Ishikawa (cell line): ENCODE results near the gene DICER1.

Source experiments
- CEBPB ChIP-seq: IDR thresholded peaks from 2 replicates; pipeline ENCODE4 v1.6.1; 2012
- CREB1 ChIP-seq: IDR thresholded peaks from 2 replicates; pipeline ENCODE4 v1.6.1; 2012; ENCODE audit warnings: low read depth
- EGR1 ChIP-seq: IDR thresholded peaks from 2 replicates; pipeline ENCODE4 v1.6.1; 2012
- EP300 ChIP-seq: IDR thresholded peaks from 2 replicates; pipeline ENCODE4 v1.6.1; 2012; ENCODE audit warnings: borderline replicate concordance
- FOXM1 ChIP-seq: IDR thresholded peaks from 2 replicates; pipeline ENCODE4 v1.6.1; 2012; ENCODE audit warnings: low read depth, borderline replicate concordance
- NFIC ChIP-seq: IDR thresholded peaks from 2 replicates; pipeline ENCODE4 v1.6.1; 2012
- RAD21 ChIP-seq: IDR thresholded peaks from 2 replicates; pipeline ENCODE4 v1.6.1; 2012; ENCODE audit warnings: low read depth
- TAF1 ChIP-seq: IDR thresholded peaks from 2 replicates; pipeline ENCODE4 v1.6.1; 2012; ENCODE audit warnings: low read depth, mild to moderate bottlenecking
- TCF12 ChIP-seq: IDR thresholded peaks from 2 replicates; pipeline ENCODE4 v1.6.1; 2012; ENCODE audit warnings: low read depth
- TEAD4 ChIP-seq: IDR thresholded peaks from 2 replicates; pipeline ENCODE4 v1.6.1; 2012
- YY1 ChIP-seq: IDR thresholded peaks from 2 replicates; pipeline ENCODE4 v1.6.1; 2012; ENCODE audit warnings: low read depth
- ZBTB7A ChIP-seq: IDR thresholded peaks from 2 replicates; pipeline ENCODE4 v1.6.1; 2012; ENCODE audit warnings: low read depth
- TF ChIP-seq, protein P1 (sequence below): IDR thresholded peaks from 2 replicates; pipeline ENCODE4 v1.6.1; 2012; ENCODE audit warnings: low read depth, mild to moderate bottlenecking
- TF ChIP-seq, protein P2 (sequence below): IDR thresholded peaks from 2 replicates; pipeline ENCODE4 v1.6.1; 2012
- TF ChIP-seq, protein P3 (sequence below): IDR thresholded peaks from 2 replicates; pipeline ENCODE4 v1.6.1; 2012

The DICER1 gene

DNA sequence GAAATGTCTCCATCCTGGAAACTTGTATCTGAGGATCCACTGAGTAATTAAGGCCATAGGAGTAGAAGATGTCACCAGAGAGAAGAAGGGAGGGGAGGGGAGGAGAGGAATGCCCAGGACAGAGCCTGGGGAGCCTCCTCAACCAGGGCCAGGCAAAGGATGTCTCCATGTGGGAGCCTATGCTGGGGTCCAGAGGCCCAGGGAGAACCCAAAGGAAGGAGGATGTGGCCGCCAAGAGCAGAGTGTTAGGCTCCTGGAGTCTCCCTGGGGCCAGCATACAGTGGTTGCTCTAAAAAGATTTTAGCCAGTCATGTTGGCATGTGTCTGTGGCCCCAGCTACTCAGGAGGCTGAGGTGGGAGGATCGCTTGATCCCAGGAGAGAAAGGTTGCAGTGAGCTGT is 92.6 kb downstream of the DICER1 start:
- TF ChIP-seq, protein P1, sequence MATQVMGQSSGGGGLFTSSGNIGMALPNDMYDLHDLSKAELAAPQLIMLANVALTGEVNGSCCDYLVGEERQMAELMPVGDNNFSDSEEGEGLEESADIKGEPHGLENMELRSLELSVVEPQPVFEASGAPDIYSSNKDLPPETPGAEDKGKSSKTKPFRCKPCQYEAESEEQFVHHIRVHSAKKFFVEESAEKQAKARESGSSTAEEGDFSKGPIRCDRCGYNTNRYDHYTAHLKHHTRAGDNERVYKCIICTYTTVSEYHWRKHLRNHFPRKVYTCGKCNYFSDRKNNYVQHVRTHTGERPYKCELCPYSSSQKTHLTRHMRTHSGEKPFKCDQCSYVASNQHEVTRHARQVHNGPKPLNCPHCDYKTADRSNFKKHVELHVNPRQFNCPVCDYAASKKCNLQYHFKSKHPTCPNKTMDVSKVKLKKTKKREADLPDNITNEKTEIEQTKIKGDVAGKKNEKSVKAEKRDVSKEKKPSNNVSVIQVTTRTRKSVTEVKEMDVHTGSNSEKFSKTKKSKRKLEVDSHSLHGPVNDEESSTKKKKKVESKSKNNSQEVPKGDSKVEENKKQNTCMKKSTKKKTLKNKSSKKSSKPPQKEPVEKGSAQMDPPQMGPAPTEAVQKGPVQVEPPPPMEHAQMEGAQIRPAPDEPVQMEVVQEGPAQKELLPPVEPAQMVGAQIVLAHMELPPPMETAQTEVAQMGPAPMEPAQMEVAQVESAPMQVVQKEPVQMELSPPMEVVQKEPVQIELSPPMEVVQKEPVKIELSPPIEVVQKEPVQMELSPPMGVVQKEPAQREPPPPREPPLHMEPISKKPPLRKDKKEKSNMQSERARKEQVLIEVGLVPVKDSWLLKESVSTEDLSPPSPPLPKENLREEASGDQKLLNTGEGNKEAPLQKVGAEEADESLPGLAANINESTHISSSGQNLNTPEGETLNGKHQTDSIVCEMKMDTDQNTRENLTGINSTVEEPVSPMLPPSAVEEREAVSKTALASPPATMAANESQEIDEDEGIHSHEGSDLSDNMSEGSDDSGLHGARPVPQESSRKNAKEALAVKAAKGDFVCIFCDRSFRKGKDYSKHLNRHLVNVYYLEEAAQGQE, result no peak
- TF ChIP-seq RAD21 (no peak), FOXM1 (no peak), EP300 (no peak), CREB1 (no peak), ZBTB7A (no peak)
- TF ChIP-seq, protein P2, sequence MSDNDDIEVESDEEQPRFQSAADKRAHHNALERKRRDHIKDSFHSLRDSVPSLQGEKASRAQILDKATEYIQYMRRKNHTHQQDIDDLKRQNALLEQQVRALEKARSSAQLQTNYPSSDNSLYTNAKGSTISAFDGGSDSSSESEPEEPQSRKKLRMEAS, result no peak

DNA sequence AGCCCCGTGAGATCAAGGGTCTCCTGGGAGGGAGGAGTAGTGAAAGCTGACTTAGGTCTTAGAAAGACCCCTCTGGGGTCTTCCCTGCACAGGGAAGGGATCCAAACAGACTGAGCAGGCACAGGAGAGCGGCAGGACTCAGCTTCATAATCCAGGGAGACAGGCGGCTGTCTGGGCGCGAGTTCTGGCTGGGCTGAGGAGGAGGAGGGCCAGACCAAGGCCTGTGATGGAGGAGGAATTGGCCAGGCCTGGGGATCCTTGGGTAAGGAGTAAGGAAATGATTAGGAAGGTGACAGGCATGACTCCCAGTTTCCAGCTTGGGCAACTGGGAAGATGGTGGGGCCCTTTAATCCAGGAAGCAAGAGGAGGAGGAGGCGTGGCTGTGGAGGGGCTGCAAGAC is 93.1 kb downstream of the DICER1 start:
- no peak for TF ChIP-seq CEBPB
- TF ChIP-seq TAF1, result no peak
- TF ChIP-seq EGR1, result no peak
- TF ChIP-seq NFIC, result no peak
- TF ChIP-seq RAD21, result no peak
- no peak for TF ChIP-seq FOXM1
- no peak for TF ChIP-seq CREB1
- TF ChIP-seq, protein P3, sequence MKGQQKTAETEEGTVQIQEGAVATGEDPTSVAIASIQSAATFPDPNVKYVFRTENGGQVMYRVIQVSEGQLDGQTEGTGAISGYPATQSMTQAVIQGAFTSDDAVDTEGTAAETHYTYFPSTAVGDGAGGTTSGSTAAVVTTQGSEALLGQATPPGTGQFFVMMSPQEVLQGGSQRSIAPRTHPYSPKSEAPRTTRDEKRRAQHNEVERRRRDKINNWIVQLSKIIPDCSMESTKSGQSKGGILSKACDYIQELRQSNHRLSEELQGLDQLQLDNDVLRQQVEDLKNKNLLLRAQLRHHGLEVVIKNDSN, result no peak
- no peak for TF ChIP-seq TCF12
- no peak for TF ChIP-seq EP300

DNA sequence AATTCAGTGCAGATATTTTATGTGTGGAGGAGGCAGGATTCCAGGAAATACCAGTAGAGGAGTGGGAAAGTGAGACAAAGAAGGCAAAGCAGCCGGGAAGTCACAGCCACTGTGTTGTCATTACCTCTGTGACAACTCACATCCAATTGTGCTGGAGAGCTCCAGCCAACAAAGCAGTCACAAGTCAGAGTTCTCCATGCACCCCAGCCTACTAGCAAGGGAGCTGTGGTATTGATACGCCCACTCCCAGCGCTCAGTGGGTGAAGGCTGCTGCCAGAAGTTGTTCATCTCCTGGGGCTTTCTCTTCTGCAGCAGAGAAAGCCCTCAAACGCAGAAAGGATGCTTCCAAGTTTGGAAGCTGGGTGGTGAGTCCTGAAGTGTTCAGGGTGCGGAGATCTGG is 93.9 kb downstream of the DICER1 start:
- no peak for TF ChIP-seq FOXM1
- TF ChIP-seq CEBPB, result no peak
- TF ChIP-seq, protein P3, result no peak
- TF ChIP-seq CREB1, result no peak
- TF ChIP-seq ZBTB7A, result no peak
- no peak for TF ChIP-seq RAD21
- no peak for TF ChIP-seq TEAD4
- no peak for TF ChIP-seq TAF1
- TF ChIP-seq, protein P1, result no peak
- no peak for TF ChIP-seq TCF12
- TF ChIP-seq EP300, result no peak
- TF ChIP-seq, protein P2, result no peak
- TF ChIP-seq NFIC, result no peak
- no peak for TF ChIP-seq YY1
- TF ChIP-seq EGR1, result no peak

DNA sequence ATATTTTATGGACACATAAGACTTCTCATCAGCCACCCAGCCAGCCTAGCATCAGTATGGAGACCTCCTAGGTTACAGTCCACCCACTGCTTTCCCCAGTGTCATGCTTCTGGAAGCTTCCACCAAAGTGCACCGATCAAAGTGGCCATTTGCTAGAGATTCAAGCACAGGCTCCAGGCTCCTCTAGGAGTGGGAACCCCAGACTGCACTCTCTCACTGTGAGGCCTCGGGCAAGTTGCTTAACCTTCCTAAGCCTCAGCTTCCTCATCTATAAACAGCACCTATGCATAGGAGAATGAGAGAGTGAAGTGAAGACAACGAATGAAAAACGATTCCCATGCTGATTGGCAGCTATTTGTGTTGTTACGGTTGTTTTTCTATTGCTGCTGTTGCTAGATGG is 94.4 kb downstream of the DICER1 start:
- TF ChIP-seq CEBPB, result no peak
- TF ChIP-seq ZBTB7A, result no peak
- TF ChIP-seq TEAD4, result no peak
- no peak for TF ChIP-seq FOXM1
- TF ChIP-seq NFIC, result no peak
- TF ChIP-seq, protein P2, result no peak
- no peak for TF ChIP-seq CREB1
- no peak for TF ChIP-seq RAD21
- TF ChIP-seq EGR1, result no peak
- TF ChIP-seq, protein P1, result no peak
- TF ChIP-seq TCF12, result no peak
- TF ChIP-seq, protein P3, result no peak
- TF ChIP-seq EP300, result no peak
- TF ChIP-seq YY1, result no peak
- no peak for TF ChIP-seq TAF1
